Panc1 (cell line): ENCODE data around the gene C11orf68. TPM values are rescaled to one million over a fixed set of nuclear protein-coding genes. Genes with fewer than 3 reads are reported as not detected.

Source experiments
- ATAC-seq: fragments of 200-7000 bp; cut with Tn5 transposase; 2 replicates; pipeline ENCODE4 v1.9.1; 2020; ENCODE audit warnings: mild to moderate bottlenecking, moderate library complexity
- BruUV-seq: library from RNA; stranded (reverse); fragments of 400-500 nt; replicated peaks from 2 replicates; lab custom pipeline; 2021; lab: Mats Ljungman, UMichigan
- CTCF ChIA-PET: fragments of 300-600 bp; sonication (Branson Sonifier 250); formaldehyde crosslinking; loops from one replicate; lab custom pipeline; 2022; ENCODE audit warnings: antibody characterized with exemption; lab: Charles Lee
- POLR2A ChIA-PET: fragments of 300-600 bp; sonication (Branson Sonifier 250); formaldehyde crosslinking; loops from one replicate; lab custom pipeline; 2022; ENCODE audit warnings: antibody characterized with exemption; lab: Charles Lee
- DNase-seq: peaks from one replicate; pipeline ENCODE4 v3.0.0-alpha.2; 2010; ENCODE audit warnings: low read depth, low spot score
- H3K27ac ChIP-seq: 2 replicates; pipeline ENCODE4 v1.5.1; 2011; ENCODE audit warnings: mild to moderate bottlenecking, low read length, inconsistent platforms
- H3K27me3 ChIP-seq: fragments of 200-500 bp; sonication (Bioruptor generic); 2 replicates; pipeline ENCODE4 v1.6.0; 2014; ENCODE audit warnings: low read length, inconsistent platforms; ENCODE audit not compliant: control insufficient read depth, insufficient read depth
- H3K36me3 ChIP-seq: fragments of 200-500 bp; sonication (Bioruptor generic); 2 replicates; pipeline ENCODE4 v1.5.1; 2014; ENCODE audit warnings: inconsistent platforms, mild to moderate bottlenecking, low read length, moderate library complexity; ENCODE audit not compliant: control insufficient read depth, insufficient read depth
- H3K4me1 ChIP-seq: 2 replicates; pipeline ENCODE4 v1.5.1; 2011; ENCODE audit warnings: inconsistent platforms, mild to moderate bottlenecking, low read length, moderate library complexity; ENCODE audit not compliant: control insufficient read depth, insufficient read depth
- H3K4me3 ChIP-seq, 2 experiments: 2 replicates each; pipeline ENCODE4 v1.5.1; 2011 to 2012; ENCODE audit warnings: low read depth in 2 of 2, low read length in 2 of 2, mild to moderate bottlenecking in 2 of 2, inconsistent platforms in 1 of 2, moderate library complexity in 1 of 2
- H3K9me3 ChIP-seq: fragments of 200-500 bp; sonication (Bioruptor generic); 2 replicates; pipeline ENCODE4 v1.5.1; 2014; ENCODE audit warnings: low read depth, mild to moderate bottlenecking, inconsistent platforms, low read length, moderate library complexity; ENCODE audit not compliant: control insufficient read depth, insufficient read depth
- CTCF ChIP-seq: fragments of 450-650 bp; IDR thresholded peaks from 2 replicates; pipeline ENCODE4 v1.5.1; 2017; ENCODE audit warnings: mild to moderate bottlenecking
- POLR2AphosphoS5 ChIP-seq: IDR thresholded peaks from 2 replicates; pipeline ENCODE4 v1.6.1; 2012; ENCODE audit warnings: mild to moderate bottlenecking, low read depth, low read length, moderate library complexity
- REST ChIP-seq, 2 experiments: IDR thresholded peaks; 2 replicates each; pipeline ENCODE4 v1.6.1; 2011 to 2012; ENCODE audit warnings: low read depth in 2 of 2, control low read depth in 1 of 2, low read length in 1 of 2, mild to moderate bottlenecking in 1 of 2, moderate library complexity in 1 of 2; ENCODE audit not compliant: insufficient read depth in 1 of 2
- SIN3A ChIP-seq: IDR thresholded peaks from 2 replicates; pipeline ENCODE4 v1.6.1; 2012; ENCODE audit warnings: low read depth, mild to moderate bottlenecking, low read length, moderate library complexity, borderline replicate concordance; ENCODE audit not compliant: insufficient read depth
- TCF7L2 ChIP-seq: IDR thresholded peaks from 2 replicates; pipeline ENCODE4 v1.6.1; 2011; ENCODE audit warnings: mild to moderate bottlenecking, low read depth, low read length, inconsistent platforms
- in situ Hi-C: cut with HindIII; loops from 2 replicates; pipeline ENCODE4 v1.10.0; 2016; ENCODE audit warnings: low sequenced_read_pairs, low pct_unique_long_range_greater_than_20kb
- intact Hi-C: fragments of 100-400 bp; cut with micrococcal nuclease; formaldehyde crosslinking; loops from one replicate; pipeline ENCODE4 v1.10.0; 2022; ENCODE audit not compliant: unreplicated experiment
- total RNA-seq: library from RNA; stranded (reverse); gene quantifications from one replicate; pipeline ENCODE4 v1.2.1, GENCODE V29; 2021; ENCODE audit not compliant: unreplicated experiment

The C11orf68 gene
- total RNA-seq, 1 experiment from 2014 or later = 84.7 TPM

- Histone ChIP-seq H3K4me3 (no peak overlapping the region), H3K27ac (peak overlapping the region; percentile 99), H3K27me3 (no peaks in the 10 kb centered on the region), H3K4me1 (peaks cover 91% of the 10 kb centered on the region), H3K9me3 (no peaks in the 10 kb centered on the region), H3K36me3 (no peaks in the 10 kb centered on the region)
- CTCF ChIA-PET = interaction anchor here (0.5 to 0.9 kb wide), 2 partner anchors 22 to 582 kb away, joined by 3 read pairs; partner anchors contain the start of gene CCDC85B
- no peak; the same call in 1 of the 2 replicates for ATAC-seq
- POLR2A ChIA-PET = interaction anchor here (1.4 to 2.4 kb wide), 3 partner anchors 11 to 19 kb away, joined by 4 to 37 read pairs (median 23); no protein-coding TSS in a partner anchor
- intact Hi-C loops = no loop called here
- in situ Hi-C loops = no loop called here
- no peak for DNase-seq
- no peak for TF ChIP-seq TCF7L2
- no peak for TF ChIP-seq SIN3A
- TF ChIP-seq CTCF = no peak
- no peak for TF ChIP-seq POLR2AphosphoS5
- TF ChIP-seq REST (IDR thresholded peaks at IDR 0.05; ENCODE audit: insufficient read depth in 1 of 2, low read depth in 2 of 2, low read length in 1 of 2) = no peak
- no TSS peak for BruUV-seq
Measured at GRCh38 chr11:65912845-65913244, 6.0 kb downstream of the C11orf68 start.

- TF ChIP-seq POLR2AphosphoS5 = peak; percentile 69
- TF ChIP-seq TCF7L2 = no peak
- TF ChIP-seq SIN3A = 0 out of 2 replicates have a peak, but pooled peaks have one; percentile 30
- DNase-seq (no peak), ATAC-seq (peak; percentile 24)
- intact Hi-C loops (no loop called here), in situ Hi-C loops (no loop called here)
- no peaks in the 10 kb centered on the region for H3K9me3 ChIP-seq
- H3K4me3 ChIP-seq = no peak overlapping the region
- TSS peak; percentile 53 for BruUV-seq
- ChIA-PET POLR2A (interaction anchor here (0.5 to 2.4 kb wide), 9 partner anchors 9 to 404 kb away, joined by 3 to 37 read pairs (median 4); partner anchors contain the start of gene FOSL1), CTCF (interaction anchor here (0.5 to 1.2 kb wide), 5 partner anchors 9 to 582 kb away, joined by 3 to 8 read pairs (median 3); partner anchors contain the start of genes CCDC85B and FIBP)
- no peaks in the 10 kb centered on the region for H3K36me3 ChIP-seq
- peaks cover 90% of the 10 kb centered on the region for H3K4me1 ChIP-seq
- H3K27ac ChIP-seq = peak overlapping the region; percentile 99
- no peaks in the 10 kb centered on the region for H3K27me3 ChIP-seq
Measured at GRCh38 chr11:65911682-65912568, 6.9 kb downstream of the C11orf68 start.
